Globus pallidus (tissue), 1 donor: ENCODE measurements around the gene NELFCD.
"Not testable (repeated sequence)": the region's sequence is repeated elsewhere in the genome, so short reads cannot be mapped to it uniquely, and the experiment has no call there.

Experiments used
- DNase-seq: peaks from one replicate; pipeline ENCODE4 v3.0.0-alpha.2; 2015; ENCODE audit warnings: low spot score

Gene NELFCD

DNA sequence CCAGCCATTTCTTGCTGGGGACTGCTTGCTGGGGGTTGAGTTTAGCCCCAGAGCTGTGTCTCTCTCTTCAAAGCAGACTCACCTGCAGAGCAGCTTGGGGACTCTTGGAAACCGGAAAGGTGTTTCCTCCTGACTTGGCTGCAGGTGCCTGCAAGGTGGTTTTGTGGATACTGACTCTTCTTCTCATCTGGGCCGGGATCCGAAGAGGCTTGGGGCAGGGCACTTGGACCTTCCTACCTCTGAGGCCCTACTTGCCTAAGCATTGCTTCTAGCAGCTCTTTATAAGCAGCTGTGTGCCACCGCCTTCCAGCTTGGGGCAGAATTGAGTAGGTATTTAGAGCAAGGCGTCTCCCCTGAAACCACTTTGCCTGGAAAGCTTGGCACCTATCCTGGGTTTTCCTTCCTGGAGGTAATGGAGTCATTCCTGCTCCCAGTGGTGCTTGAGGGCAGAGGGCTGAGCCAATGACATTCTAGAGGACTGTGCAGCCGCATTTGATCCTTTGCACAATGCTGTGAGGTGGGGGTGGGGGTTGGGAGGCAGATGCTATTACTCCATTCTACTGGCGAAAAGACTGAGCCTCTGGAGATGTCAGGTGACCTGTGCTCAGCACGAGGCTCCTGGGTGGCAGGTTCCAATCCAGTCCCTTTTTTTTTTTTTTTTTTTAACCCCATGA is 29.4 kb downstream of the NELFCD start:
- no peak for DNase-seq

DNA sequence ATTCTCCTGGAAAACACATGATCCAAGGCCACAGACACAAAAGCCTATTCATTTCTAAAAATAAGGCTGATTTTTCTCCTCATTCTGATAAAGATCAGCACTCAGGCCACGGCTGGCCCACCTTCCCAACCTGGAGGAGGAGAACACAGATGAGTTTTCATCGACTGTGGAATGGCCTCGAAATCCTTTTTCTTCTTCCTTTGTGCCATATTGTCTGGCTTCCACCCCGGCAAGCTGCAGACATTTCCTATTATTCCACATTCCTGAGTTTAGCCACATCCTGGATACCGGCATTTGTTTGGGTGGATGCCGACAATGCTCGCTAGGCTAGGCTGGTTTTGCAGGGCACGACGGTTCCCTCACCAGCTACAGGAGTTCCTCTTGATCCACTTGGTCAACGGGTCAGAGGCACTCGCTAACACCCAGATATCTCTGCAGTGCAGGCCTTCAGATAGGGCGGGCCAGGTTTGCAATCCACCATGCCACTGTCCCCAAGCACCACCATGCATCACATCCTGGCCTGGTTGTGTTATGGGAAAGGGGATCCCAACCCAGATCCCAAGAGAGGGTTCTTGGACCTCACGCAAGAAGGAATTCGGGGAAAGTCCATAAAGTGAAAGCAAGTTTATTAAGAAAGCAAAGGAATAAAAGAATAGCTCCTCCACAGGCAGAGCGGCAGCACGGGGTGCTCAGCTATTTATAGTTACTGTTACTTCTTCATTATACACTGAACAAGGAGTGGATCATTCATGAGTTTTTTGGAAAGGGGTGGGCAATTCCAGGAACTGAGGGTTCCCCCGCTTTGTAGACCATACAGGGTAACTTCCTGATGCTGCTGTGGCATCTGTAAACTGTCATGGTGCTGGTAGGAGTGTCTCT is 30.2 kb downstream of the NELFCD start:
- no peak for DNase-seq

DNA sequence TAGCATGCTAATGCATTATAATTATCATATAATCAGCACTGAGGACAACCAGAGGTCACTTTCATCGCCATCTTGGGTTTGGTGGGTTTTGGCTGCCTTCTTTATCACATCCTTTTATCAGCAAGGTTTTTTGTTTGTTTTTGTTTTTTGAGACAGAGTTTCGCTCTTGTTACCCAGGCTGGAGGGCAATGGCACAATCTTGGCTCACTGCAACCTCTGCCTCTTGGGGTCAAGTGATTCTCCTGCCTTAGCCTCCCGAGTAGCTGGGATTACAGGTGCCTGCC is 30.8 kb downstream of the NELFCD start:
- DNase-seq, result not testable (repeated sequence)

DNA sequence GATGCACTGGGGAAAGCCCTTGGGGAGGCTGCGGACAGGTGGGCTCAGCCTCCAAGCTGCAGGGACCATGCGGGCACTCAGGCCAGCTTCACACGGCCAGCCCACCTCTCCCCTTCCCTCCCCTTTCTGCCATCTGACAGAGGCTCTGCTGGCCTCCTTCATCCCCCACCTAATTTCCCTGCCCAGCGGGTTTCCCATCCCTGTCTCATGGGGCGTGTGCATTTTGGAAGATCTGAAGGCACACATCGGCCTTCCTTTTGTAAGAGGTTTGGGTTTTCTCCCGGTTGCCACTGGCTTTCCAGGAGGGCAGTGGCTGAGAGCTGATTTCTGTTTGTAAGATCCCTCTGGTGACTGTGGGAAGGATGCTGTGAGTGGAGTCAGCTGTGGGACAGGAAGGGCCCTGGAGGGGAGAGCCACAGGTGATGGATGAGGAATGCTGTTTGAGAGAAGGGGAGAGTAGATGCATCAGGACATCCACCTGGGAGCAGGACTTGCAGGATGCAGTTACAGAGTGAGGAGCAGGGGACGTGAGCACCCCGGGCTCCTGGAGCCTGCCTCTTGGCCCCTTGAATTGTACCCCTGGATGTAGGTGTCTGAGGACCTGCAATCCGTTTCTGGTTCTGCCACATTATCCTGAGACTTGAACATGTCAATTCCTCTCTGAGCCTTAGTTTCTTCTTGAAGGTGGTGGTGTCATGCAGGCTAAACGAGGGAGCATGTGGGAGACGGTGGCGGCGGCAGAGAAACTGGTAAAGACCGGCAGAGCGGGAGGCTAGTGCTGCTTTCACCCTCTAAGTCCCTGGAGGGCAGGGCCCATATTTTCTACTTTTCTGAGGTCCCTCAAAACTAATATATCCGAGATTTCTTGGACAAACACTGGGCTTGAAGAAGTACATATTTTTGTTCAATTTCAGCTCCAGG is 32.2 kb downstream of the NELFCD start:
- DNase-seq, result no peak

DNA sequence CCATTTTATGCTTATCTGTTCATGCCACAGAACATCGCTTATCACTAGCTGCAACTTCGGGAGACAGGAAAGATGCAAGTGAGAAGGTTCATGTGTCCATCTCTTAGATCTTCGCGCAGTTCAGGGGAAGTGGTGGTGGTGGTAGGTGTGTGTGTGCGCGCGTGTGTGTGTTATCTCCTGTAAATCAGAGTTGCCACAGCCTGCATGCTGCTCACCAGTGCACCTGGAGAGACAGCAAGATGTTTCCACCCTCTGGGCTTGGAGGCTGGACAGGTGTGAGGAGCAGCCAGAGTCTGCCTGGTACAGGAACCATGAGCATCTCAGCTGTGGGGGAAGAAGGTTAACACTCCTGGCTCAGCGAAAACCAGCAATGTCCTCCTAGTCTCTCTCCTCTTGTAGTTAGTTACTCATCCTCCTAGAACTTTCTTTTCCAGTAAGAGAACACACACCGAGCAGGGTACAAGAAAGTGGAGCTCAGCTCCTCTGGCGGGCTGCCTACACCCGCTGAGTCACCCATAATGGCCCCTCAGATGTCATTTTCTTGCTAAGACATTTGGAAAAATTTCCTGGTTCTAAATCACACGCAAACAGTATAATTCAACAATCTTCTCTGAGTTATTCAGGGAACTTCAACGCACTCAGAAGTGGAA is 33.0 kb downstream of the NELFCD start:
- DNase-seq, result no peak

DNA sequence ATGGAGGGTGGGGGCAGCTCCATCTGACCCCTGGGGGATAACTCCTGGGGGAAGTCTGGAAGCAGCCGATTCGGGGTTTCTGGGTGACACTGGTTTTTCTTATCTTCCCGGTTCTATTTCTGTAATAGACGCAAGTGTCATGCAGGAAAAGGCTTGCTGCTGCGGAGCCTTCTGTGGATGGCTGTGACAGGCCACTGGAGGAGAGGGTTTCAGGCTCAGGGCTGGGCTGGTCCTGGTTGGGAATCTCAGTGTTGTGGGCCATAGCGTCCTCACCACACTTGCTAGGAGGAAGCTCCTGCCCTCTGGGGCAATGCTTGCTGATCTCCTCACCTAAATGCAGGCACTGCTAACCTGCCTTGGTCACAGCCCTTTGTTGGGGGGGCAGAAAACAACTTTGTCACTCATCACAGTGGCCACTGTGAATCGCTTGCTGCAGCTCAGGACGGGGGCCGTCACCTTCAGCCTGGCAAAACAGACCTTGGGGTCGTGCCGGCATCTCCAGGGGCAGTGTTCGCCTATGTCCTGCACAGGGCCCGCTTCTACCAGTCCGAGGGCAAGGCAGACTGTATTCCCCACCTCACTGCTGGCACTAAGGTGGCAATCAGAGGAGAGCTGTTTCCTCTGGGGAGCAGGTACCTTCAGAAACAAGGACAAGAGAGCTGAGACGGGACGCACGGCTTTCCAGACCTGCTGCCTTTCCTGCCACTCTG is 33.8 kb downstream of the NELFCD start:
- DNase-seq, result no peak

DNA sequence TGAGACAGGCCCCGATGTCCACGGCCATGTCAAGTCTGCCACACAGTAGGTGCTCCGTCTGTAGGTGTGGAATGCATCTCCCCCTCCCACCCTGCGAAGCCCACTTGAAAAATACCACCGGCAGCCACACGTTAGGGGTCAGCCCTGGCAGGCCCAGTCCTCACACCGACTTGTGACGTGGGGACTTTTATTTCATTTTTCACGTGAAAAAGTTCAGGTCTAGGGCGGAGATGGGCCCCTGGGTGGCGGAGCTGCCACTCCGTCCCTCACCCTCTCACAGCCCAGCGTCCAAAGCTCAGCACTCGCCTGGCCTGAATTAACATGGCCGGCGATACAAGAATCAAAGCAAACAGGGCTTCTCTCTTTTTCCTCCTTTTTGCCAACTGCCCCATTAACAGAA is 34.4 kb downstream of the NELFCD start:
- no peak for DNase-seq

DNA sequence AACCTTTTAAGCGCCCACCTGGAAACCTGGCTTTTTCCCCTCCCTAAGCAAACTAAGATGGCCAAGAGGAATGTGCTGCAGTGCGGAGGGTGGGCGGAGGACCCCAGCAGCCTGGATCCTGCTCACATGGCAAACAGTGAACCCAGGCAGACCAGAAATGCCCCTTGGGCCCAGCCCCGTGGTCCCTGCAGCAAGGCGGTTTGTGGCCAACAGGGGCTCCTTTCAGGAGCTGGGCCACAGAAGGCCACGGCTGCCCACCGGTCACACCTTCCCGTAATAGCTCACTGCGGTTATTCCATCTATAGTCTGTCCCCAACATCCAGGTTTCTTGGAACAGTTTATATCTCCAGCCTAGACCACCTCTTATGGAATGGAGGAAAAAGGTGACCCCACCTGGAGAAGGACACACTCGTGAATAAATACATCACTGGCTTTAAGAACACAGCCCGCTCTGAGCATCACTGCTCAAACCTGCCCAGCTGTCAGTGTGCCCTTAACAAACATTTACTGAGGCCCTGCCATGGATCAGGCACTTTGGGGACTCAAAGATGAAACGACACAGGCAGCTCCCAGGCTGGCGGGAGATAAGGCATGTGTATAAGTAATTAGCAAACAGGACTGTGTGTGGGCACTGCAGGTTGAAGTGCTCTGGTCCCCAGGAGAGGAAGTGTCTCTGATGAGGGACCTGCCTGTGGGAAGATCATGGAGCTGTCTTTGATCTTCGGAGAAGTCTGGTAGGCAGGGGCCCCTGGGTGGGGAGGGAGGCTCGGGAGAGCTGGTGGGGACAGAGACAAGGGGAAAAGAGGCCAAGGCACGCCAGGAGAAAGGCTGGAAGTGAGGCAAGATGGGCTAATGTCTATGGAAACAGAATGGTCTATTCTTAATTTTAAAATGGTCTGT is 35.0 kb downstream of the NELFCD start:
- no peak for DNase-seq

DNA sequence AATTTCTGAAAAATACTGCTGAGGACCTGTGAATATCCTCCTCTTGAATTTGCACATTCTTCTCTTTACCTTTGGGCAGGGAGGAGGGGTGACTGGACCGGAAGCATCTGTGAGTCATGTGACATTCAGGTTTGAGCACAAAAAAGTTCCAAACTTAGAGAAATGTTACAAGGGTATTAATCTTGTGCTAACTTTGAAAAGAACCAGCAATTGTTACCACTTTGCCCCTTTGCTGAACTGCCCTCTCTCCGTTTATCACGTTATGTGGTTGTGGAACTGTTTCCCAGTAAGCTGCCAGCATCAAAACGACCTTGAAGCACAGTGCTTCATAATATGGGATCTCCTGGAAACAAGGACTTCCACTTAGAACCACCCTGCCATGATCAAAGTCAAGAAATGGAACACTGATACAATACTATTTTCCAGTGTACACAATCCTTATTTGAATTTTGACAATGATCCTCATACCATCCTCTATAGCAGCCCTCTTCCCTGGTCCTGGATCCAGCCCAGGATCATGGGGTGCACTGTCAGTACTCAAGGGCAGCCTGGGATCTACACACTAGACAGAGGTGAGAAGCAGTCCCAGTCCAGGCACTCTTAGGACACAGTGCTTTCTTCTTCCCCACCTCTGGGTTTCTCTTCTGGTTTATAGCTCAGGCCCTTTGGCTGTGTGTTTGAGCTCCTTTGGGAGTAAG is 35.9 kb downstream of the NELFCD start:
- DNase-seq, result no peak

DNA sequence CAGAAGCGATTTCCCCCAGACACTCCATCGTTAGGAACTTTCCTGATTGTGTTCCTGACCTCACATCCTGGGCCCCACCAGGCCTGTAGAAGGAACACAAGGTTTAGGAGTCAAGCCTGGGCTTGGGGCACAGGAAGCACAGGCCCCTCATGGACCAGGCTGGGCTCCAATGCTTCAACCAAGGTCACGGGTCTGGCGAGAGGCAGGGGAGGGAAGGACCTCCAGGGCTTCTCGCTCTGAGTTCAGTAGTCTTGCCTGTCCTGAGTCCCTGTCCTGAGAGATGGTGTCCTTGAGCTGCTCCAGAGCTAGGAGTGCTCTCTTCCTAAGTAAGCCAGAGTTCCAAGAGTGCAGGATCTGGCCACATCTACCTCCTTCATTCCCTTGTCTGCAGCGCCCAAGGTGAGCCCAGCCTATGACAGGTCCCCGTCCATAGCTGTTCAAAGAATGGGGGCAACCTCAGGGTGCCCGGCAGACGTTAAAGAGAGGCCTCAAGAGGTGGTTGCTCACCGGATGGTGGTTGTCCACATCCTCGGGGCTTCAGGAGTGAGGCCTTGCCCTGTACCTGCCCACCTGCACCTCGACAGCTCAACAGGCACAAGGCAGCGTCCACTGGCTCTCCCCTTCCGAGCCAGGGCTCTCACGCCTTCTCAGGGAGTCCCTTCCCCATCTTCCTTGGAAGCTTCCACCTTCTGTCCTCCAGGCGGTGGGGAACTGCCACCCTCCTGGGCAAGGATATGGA is 36.6 kb downstream of the NELFCD start:
- no peak for DNase-seq

DNA sequence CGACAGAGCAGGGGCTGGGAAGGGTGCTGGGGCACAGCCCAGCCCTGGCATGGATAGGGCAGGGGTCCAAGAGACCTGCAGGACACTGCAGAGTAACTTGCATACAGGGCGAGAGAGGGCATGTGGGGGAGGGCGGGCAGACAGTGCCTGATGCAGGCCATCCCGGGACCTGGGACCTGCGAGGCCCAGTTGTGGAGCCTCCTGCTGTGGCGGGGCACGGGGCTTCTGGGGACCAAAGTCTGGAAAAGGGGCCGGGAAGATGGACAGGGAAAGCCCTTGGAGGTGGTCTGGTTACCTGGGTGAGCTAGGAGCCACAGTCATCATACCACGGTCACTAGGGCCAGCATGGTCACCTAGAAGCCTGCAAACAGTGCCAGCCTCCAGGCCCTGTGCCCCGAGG is 37.8 kb downstream of the NELFCD start:
- no peak for DNase-seq

DNA sequence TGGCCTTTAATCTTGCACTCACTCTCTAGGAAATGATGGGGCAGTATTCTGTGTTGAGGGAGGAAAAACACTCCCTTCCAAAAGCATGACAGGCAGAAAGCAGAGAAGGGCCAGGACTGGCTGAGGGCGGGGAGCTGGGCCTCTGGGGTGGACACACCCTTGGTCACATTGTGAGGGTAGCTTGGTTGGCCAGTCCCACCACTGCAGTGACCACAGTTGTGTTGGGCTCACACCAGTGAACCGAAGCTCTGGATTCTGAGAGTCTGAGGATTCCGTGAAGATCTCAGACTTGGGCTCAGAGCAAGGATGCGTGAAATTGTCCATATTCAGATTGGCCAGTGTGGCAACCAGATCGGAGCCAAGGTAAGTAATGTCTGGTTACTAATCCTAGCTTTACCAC is 38.2 kb downstream of the NELFCD start, which contains the start of gene TUBB1:
TUBB1 (plus strand) TSS at position 213 of the 400 bp plus-strand sequence; CDS start at position 307, 94 bp downstream.
- no peak for DNase-seq

DNA sequence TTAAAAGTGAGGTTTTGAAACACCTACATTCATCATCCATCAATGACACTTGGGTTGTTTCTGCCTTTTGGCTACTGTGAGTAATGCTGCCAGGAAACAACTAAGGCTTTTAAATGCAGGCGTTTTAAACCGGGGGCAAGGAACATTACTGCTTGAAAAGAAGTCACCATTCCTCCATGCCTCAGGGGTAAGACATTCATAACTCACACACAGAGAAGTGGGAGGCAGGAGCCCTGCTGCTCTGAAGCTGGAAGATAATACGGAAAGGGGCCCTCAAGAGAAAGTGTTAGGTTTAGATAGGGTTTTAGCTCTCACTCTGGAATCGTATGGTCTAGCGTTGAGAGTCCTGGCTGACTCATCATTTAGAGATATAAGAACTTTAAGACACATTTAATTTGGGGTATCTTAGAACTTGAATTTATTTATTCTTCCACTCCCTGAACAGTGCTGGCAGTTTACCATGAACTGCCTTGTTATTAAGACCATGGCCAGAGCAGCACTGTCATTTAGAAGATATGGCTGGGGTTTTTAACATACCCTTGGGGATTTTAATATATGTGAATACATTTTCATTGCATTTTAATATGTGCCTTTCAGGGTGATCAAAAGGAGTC is 40.0 kb downstream of the NELFCD start:
- DNase-seq, result no peak

DNA sequence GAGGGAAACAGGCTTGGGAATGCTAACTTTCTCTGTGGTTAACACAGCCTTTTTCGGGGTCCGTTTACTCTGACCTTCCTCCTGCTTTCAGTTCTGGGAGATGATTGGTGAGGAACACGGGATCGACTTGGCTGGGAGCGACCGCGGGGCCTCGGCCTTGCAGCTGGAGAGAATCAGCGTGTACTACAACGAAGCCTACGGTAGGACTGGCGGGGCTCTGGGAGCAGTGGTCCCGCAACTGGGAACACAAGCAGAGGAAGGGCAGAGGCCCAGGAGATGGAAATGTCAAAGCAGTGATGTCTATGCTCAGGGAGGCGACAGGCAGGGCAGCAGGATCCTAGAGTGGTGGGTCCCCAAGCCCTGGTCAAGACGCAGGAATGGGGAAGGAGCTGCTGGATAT is 41.7 kb downstream of the NELFCD start:
- no peak for DNase-seq

DNA sequence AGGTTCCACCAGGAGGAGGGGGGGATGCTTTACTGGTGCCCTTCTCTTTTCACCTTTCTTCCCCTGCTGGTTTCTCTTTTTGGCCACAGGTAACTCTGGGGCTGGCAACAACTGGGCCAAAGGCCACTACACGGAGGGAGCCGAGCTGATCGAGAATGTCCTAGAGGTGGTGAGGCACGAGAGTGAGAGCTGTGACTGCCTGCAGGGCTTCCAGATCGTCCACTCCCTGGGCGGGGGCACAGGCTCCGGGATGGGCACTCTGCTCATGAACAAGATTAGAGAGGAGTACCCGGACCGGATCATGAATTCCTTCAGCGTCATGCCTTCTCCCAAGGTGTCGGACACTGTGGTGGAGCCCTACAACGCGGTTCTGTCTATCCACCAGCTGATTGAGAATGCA is 42.6 kb downstream of the NELFCD start:
- no peak for DNase-seq

DNA sequence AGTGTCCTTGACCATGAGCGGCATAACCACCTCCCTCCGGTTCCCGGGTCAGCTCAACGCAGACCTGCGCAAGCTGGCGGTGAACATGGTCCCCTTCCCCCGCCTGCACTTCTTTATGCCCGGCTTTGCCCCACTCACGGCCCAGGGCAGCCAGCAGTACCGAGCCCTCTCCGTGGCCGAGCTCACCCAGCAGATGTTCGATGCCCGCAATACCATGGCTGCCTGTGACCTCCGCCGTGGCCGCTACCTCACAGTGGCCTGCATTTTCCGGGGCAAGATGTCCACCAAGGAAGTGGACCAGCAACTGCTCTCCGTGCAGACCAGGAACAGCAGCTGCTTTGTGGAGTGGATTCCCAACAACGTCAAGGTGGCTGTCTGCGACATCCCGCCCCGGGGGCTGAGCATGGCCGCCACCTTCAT is 43.1 kb downstream of the NELFCD start:
- DNase-seq, result no peak

DNA sequence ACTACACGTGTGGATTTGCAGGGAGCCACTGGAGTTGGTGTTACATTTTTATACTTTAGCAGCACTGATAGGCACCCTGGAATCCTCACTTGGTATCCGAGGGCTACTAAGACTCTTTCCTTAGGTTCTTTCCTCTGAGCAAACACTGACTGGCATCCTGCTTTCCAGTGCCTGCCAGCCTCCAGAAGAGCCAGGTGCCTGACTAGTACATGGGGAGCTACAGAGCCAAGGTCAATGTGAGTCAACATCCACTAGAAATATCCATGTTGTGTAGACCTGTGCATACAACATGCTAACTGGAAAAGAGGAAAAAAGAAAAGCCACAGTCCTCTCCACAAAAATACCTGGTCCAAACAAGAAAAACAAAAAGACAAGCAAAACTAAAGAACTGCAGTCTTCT is 44.0 kb downstream of the NELFCD start:
- no peak for DNase-seq

DNA sequence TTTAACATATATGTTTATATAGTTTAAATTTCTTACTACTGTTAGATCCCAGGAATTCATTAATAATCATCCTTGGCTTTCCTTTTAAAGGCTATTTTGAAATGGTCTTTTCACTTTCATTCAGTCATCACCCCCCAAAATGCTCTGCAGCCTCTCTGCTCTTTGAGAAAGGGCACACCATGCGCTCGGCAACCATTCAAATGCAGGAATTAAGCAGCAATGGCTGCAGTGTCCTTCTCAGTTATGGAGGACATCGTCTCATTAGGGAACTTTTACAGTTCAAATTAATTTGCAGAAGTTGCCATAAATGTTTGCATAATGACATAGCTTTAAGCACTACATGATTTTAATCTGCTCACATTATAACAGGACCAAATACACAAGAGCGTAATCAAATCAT is 44.5 kb downstream of the NELFCD start:
- no peak for DNase-seq
